GM12892 (cell line): ENCODE measurements around the gene C10orf105.

Experiments
- POLR2A ChIP-seq: IDR thresholded peaks from 2 replicates; pipeline ENCODE4 v1.6.1; 2011; ENCODE audit warnings: low read depth, low read length, control low read depth
- POLR2AphosphoS5 ChIP-seq: IDR thresholded peaks from 2 replicates; pipeline ENCODE4 v1.6.1; 2011; ENCODE audit warnings: low read depth, low read length, control low read depth

DNA sequence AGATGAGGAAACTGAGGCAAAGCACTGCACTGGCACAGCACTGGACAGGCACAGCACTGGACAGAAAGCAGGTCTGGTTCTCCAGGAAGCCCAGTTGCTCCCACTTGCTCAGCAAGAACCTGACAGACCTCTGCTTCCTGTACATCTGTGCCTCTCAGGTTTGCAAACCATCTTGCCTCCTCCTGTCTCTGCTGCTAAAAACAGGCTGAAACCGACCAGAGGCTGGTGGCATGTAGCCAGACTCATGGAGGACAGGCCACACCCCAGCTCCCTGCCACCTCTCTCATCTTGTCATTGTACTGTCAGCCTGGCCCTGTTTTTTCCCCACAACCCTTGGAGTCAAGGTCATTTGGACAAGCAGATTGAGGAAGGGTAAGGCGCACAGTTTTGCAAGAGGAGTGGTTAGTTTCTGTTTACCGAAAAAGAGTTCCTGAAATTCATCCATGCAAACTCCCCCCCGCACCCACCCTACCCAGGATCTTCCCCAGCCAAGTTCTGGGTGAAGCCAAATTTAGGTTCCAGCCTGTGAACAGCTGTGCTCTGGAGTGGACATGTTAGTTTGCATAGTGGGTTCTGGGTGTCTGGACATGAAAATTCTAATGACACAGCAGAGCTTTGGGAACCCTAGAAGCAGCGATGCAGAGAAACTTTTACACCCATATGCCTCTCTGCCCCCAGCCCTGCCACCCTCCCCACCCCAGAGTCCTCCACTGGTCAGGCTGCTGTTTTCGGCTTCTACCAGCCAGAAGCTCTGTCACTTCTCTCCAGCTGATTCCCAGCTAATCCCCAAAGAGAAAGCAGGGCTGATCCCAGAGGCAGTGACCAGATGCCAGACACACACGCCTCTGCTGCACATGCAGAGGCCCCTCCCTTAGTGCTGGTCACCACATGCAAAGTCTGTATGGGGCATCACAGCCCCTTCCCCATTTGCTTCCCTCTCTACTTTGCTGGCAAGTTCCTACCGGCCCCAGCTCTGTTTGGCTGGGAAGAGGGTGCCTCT is 8.5 kb upstream of the C10orf105 start:
- peak; percentile 64 for TF ChIP-seq POLR2A
- peak; percentile 65; the same call in 1 of the 2 replicates for TF ChIP-seq POLR2AphosphoS5
